ENCODE measurements around the gene EYA2. TPM values are rescaled to one million over a fixed set of nuclear protein-coding genes. Genes with fewer than 3 reads are reported as not detected.

EYA2 gene
- total and polyA plus RNA-seq, 12 donors: 0.26 to 1.9 (median 0.70) TPM

DNA sequence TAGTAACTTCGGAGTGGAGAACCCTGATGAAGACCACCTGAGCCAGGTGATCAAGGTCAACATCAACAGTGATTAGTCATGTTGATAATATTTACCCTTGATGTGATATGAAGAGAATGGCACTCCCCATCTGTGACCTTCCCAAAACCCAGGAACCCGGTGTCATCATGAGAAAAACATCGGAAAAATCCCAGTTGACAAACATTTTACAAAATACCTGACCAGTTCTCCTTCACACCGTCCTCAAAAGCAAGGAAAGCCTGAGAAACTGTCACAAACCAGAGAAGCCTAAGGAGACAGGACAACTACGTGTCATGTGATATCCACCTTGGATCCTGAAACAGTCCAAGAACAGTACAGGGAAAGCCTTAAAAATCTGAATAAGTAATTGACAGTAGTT lies 264.5 kb downstream of the EYA2 start:
- 89 to 93% methylated on average over 5 of the region's 5 CpGs for WGBS, 2 donors
- TF ChIP-seq, protein P1, sequence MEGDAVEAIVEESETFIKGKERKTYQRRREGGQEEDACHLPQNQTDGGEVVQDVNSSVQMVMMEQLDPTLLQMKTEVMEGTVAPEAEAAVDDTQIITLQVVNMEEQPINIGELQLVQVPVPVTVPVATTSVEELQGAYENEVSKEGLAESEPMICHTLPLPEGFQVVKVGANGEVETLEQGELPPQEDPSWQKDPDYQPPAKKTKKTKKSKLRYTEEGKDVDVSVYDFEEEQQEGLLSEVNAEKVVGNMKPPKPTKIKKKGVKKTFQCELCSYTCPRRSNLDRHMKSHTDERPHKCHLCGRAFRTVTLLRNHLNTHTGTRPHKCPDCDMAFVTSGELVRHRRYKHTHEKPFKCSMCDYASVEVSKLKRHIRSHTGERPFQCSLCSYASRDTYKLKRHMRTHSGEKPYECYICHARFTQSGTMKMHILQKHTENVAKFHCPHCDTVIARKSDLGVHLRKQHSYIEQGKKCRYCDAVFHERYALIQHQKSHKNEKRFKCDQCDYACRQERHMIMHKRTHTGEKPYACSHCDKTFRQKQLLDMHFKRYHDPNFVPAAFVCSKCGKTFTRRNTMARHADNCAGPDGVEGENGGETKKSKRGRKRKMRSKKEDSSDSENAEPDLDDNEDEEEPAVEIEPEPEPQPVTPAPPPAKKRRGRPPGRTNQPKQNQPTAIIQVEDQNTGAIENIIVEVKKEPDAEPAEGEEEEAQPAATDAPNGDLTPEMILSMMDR (IDR thresholded peaks at IDR 0.05): no peak
- Histone ChIP-seq H3K36me3 (no peaks in the 10 kb centered on the region), H3K9me3 (no peaks in the 10 kb centered on the region), H3K4me3 (no peak overlapping the region), H3K27ac (no peak overlapping the region), H3K27me3 (peaks cover 0 to 6% (median 0%) of the 10 kb centered on the region in 7 donors), H3K4me1 (no peaks in the 10 kb centered on the region)
- ATAC-seq (no peak), DNase-seq (no peak)
- intact Hi-C loops (cut with DNase I): no loop called here

- H3K27ac ChIP-seq: no peak overlapping the region
These were observed 265.6 kb downstream of the EYA2 start for GRCh38 chr20:47160240-47160639.

GRCh38 chr20:47160992-47161391 lies 266.3 kb downstream of the EYA2 start:
- TF ChIP-seq, protein P1 (IDR thresholded peaks at IDR 0.05): no peak
- Histone ChIP-seq H3K4me1 (no peaks in the 10 kb centered on the region), H3K36me3 (no peaks in the 10 kb centered on the region), H3K27ac (no peak overlapping the region), H3K27me3 (no peaks in the 10 kb centered on the region), H3K9me3 (no peaks in the 10 kb centered on the region), H3K4me3 (no peak overlapping the region)
- WGBS, 2 donors: 87 to 88% methylated on average over 14 of the region's 14 CpGs
- no peak for ATAC-seq
- no peak for DNase-seq
- intact Hi-C loops (cut with DNase I): no loop called here

More at GRCh38 chr20:47160240-47160639, 265.6 kb downstream of the EYA2 start:
- ATAC-seq (no peak), DNase-seq (no peak)
- 93 to 94% methylated on average over 7 of the region's 7 CpGs for WGBS, 2 donors
- no peaks in the 10 kb centered on the region for H3K4me1 ChIP-seq
- H3K4me3 ChIP-seq: no peak overlapping the region
- H3K36me3 ChIP-seq: no peaks in the 10 kb centered on the region
- TF ChIP-seq, protein P1 (IDR thresholded peaks at IDR 0.05): no peak
- peaks cover 0 to 4% (median 0%) of the 10 kb centered on the region in 7 donors for H3K27me3 ChIP-seq
- intact Hi-C loops (cut with DNase I): no loop called here
- no peaks in the 10 kb centered on the region for H3K9me3 ChIP-seq

DNA sequence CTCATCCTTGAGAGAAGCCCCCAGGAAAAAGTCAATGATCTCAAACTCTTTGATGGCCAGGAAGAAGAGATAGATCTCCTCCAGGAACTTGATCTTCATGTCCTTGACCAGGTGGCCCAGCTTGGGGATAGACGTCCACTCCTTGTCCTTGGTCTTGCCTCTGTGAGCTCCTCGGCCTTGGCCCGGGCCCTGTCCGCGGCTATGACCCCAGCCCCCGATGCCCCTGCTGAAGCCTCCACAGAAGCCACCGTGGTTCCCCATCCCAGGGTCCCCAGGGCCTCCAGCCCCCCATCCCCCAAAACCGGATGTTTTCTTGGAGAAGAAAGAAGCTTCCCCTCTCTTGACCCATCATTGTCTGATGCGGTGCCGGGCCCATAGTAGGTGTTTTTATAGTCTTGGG lies 266.8 kb downstream of the EYA2 start:
- TF ChIP-seq, protein P1 (IDR thresholded peaks at IDR 0.05): no peak
- no peak for ATAC-seq
- 88 to 90% methylated on average over 10 of the region's 10 CpGs for WGBS, 2 donors

More for the DNA sequence above, 266.8 kb downstream of the EYA2 start:
- Histone ChIP-seq H3K9me3 (no peaks in the 10 kb centered on the region), H3K27ac (no peak overlapping the region), H3K4me1 (no peaks in the 10 kb centered on the region), H3K36me3 (no peaks in the 10 kb centered on the region), H3K27me3 (no peaks in the 10 kb centered on the region), H3K4me3 (no peak overlapping the region)
- intact Hi-C loops (cut with DNase I): no loop called here
- no peak for DNase-seq
